Keratinocyte (primary cell): Measurements from ENCODE around the gene WNT9A.
"Not testable (repeated sequence)": the region's sequence is repeated elsewhere in the genome, so short reads cannot be mapped to it uniquely, and the experiment has no call there.

Experiments
- EZH2 ChIP-seq: IDR thresholded peaks from one replicate; pipeline ENCODE4 v1.6.1; 2012; ENCODE audit warnings: inconsistent platforms, mild to moderate bottlenecking, low read length, moderate library complexity
- TF ChIP-seq, protein P1 (sequence below), 3 experiments: IDR thresholded peaks in 1 of 3; conservative IDR thresholded peaks in 1 of 3; optimal IDR thresholded peaks in 1 of 3; 2 replicates in 2 of 3; 3 replicates in 1 of 3; pipeline versions ENCODE3 to v1.5.1; 2011; ENCODE audit warnings: low read length in 3 of 3, mild to moderate bottlenecking in 3 of 3, moderate library complexity in 2 of 3, control low read depth in 1 of 3, inconsistent platforms in 1 of 3; ENCODE audit not compliant: insufficient read depth in 2 of 3; ENCODE audit errors: extremely low read depth in 1 of 3

DNA sequence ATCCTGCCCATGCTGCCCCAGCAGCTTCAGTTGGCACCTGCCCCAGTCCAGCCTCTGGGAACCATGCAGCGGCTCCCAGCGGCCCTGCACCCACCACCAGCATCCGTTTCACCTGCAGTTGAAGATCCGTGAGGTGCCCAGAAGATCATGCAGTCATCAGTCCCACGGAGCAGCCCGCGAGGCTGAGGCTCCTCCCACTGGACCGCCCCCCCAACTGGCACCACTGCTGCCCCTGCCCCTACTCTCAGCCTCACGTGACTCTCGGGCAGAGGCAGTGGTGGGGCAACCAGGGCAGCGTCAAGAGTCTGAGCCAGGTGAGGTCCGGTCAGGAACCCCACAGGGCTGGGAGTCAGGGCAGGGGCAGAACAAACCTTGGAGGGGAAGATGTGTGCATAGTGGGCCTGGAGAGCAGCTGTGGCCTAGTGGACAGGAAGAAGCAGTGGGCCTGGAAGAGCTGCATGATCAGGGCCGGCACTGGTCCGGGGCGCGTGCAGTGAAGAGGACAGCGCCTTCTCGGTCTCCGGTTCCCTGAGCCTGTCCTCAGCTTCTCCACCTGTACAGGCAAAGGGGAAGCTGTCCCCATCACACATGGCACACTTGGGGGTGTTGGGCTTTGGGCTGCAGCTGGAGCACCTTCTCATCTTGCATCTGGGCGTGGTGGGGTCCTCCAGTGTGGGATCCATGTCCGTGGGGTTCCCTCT is 28.0 kb upstream of the WNT9A start:
- TF ChIP-seq, protein P1, sequence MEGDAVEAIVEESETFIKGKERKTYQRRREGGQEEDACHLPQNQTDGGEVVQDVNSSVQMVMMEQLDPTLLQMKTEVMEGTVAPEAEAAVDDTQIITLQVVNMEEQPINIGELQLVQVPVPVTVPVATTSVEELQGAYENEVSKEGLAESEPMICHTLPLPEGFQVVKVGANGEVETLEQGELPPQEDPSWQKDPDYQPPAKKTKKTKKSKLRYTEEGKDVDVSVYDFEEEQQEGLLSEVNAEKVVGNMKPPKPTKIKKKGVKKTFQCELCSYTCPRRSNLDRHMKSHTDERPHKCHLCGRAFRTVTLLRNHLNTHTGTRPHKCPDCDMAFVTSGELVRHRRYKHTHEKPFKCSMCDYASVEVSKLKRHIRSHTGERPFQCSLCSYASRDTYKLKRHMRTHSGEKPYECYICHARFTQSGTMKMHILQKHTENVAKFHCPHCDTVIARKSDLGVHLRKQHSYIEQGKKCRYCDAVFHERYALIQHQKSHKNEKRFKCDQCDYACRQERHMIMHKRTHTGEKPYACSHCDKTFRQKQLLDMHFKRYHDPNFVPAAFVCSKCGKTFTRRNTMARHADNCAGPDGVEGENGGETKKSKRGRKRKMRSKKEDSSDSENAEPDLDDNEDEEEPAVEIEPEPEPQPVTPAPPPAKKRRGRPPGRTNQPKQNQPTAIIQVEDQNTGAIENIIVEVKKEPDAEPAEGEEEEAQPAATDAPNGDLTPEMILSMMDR (optimal IDR thresholded peaks at IDR 0.05 in 1 of 3, IDR thresholded peaks at IDR 0.05 in 1 of 3, conservative IDR thresholded peaks at IDR 0.05 in 1 of 3; ENCODE audit: extremely low read depth in 1 of 3, insufficient read depth in 2 of 3, low read length in 3 of 3) = not testable (repeated sequence)
- not testable (repeated sequence) for TF ChIP-seq EZH2
